Inflammatory macrophage treated with lipopolysaccharide for 1 hour (primary cell): ENCODE results near the gene SLC39A9.

Experiments
- DNase-seq, 2 donors: peaks; one replicate each; pipeline ENCODE4 v3.0.0-alpha.2; 2020 to 2022

Gene SLC39A9

GRCh38 chr14:69505338-69506240, 107.1 kb downstream of the SLC39A9 start:
- DNase-seq = no peak

- no peak for DNase-seq
Measured at GRCh38 chr14:69506241-69506595, 107.7 kb downstream of the SLC39A9 start.
